SK-N-SH treated with all-trans-retinoic acid at 6 μM for 48 hours (cell line): ENCODE results near the gene DEFB108B.
"Not testable (repeated sequence)": the region's sequence is repeated elsewhere in the genome, so short reads cannot be mapped to it uniquely, and the experiment has no call there.

Experiments used
- ARNTL ChIP-seq: fragments of 450-650 bp; formaldehyde crosslinking; IDR thresholded peaks from 2 replicates; pipeline ENCODE4 v1.5.0; 2020; ENCODE audit warnings: low read depth, mild to moderate bottlenecking, moderate library complexity, borderline replicate concordance
- BACH2 ChIP-seq: fragments of 250-450 bp; sonication (Bioruptor Pico); IDR thresholded peaks from 2 replicates; pipeline ENCODE4 v1.9.0; 2021; ENCODE audit warnings: mild to moderate bottlenecking, borderline replicate concordance
- CREB5 ChIP-seq: fragments of 250-450 bp; sonication (Bioruptor Pico); IDR thresholded peaks from 2 replicates; pipeline ENCODE4 v1.5.1; 2020; ENCODE audit warnings: low read depth, mild to moderate bottlenecking, moderate library complexity
- PATZ1 ChIP-seq: fragments of 250-450 bp; sonication (Bioruptor Pico); IDR thresholded peaks from 2 replicates; pipeline ENCODE4 v1.8.0; 2020; ENCODE audit warnings: mild to moderate bottlenecking, moderate library complexity, borderline replicate concordance
- POU6F1 ChIP-seq: fragments of 250-450 bp; sonication (Bioruptor Pico); IDR thresholded peaks from 2 replicates; pipeline ENCODE4 v1.8.0; 2021; ENCODE audit warnings: low read depth, mild to moderate bottlenecking, moderate library complexity, borderline replicate concordance
- PPARA ChIP-seq: fragments of 250-450 bp; sonication (Bioruptor Pico); IDR thresholded peaks from 2 replicates; pipeline ENCODE4 v1.5.0; 2020; ENCODE audit warnings: mild to moderate bottlenecking, borderline replicate concordance
- SNAI2 ChIP-seq: fragments of 250-450 bp; sonication (Bioruptor Pico); IDR thresholded peaks from 2 replicates; pipeline ENCODE4 v1.5.0; 2020; ENCODE audit warnings: mild to moderate bottlenecking, moderate library complexity
- TOX ChIP-seq: fragments of 250-450 bp; sonication (Bioruptor Pico); IDR thresholded peaks from 2 replicates; pipeline ENCODE4 v1.8.0; 2021; ENCODE audit warnings: mild to moderate bottlenecking, moderate library complexity, borderline replicate concordance
- ZC3H10 ChIP-seq: fragments of 250-450 bp; sonication (Bioruptor Pico); IDR thresholded peaks from 2 replicates; pipeline ENCODE4 v1.5.1; 2021; ENCODE audit warnings: mild to moderate bottlenecking, moderate library complexity
- ZFP3 ChIP-seq: fragments of 250-450 bp; sonication (Bioruptor Pico); IDR thresholded peaks from 2 replicates; pipeline ENCODE4 v1.5.0; 2020; ENCODE audit warnings: mild to moderate bottlenecking, moderate library complexity

- TF ChIP-seq ZFP3 (CRISPR knock-in tag); POU6F1 (CRISPR knock-in tag); BACH2; PPARA (CRISPR knock-in tag); TOX (CRISPR knock-in tag); SNAI2 (CRISPR knock-in tag); PATZ1 (CRISPR knock-in tag); CREB5 (CRISPR knock-in tag); ZC3H10 (CRISPR knock-in tag); ARNTL (CRISPR knock-in tag): not testable (repeated sequence)
These were observed 31.1 kb downstream of the DEFB108B start for GRCh38 chr11:71863978-71864627.
